KBM-7 (cell line): ENCODE measurements around the gene GNMT.
"Not testable (repeated sequence)": the region's sequence is repeated elsewhere in the genome, so short reads cannot be mapped to it uniquely, and the experiment has no call there.

Source experiments
- DNase-seq: peaks from one replicate; pipeline ENCODE4 v3.0.0-alpha.2; 2015
- in situ Hi-C: fragments of 300-500 bp; cut with MboI; formaldehyde crosslinking; loops from 2 replicates; pipeline ENCODE4 v1.14.3; 2020; ENCODE audit warnings: low sequenced_read_pairs, low pct_unique_long_range_greater_than_20kb, mixed read lengths

The GNMT gene

DNA sequence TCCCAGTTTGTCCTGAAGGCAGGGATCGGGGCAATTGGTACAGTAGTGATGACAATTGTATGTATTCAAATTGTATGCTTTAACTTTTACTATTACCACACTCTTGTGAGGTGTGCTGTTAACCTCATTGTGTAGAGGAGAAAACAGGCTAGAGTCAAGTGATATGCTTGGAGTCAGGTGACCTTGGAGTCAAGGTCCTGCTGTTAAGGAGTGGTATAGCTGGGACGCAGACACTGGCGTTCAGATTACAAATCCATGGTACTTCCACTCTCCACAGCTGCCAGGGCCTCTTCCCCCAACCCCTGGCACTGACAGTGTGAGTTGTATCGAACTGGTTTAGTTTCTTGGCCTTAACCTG, 20.8 kb upstream of the GNMT start:
- no peak for DNase-seq
- in situ Hi-C loops = no loop called here

DNA sequence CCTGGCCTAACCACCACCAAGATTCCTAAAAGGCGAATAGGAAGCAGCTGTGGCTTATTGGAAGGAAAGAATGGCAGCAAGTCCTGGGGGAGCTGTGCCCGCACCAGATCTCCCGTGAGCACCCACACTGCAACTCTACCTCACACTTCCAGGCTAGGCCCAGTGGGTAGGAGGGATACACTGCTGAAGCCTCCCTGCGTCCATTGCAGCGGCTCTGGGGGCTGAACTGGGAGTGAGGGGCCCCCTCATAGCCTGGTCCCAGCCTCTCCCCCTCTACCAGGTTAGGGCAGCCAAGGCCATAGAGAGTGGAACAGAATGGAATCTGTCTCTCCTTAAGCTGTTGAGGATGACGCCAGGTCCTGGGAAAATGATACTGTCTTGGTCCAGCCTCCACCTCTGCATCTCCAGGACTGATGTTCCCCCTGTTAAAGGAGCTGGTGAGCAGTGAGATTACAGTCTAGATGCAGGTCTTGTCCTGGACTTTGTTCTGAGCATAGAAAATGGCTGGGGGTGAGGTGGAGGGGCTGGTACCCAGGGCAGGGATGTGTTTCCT, 20.0 kb upstream of the GNMT start:
- in situ Hi-C loops = no loop called here
- DNase-seq = no peak

DNA sequence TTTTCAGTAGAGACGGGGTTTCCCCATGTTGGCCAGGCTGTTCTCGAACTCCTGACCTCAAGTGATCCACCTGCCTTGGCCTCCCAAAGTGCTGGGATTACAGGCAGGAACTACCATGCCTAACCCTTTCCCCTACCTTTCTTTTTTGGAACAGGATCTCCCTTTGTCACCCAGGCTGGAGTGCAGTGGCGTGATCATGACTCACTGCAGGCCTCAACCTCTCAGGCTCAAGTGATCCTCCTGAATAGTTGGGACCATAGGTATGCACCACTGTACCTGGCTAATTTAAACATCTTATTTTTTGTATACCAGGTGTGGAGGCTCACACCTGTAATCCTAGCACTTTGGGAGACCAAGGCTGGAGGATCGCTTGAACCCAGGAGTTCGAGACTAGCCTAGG, 19.2 kb upstream of the GNMT start:
- in situ Hi-C loops, DNase-seq: not testable (repeated sequence)

DNA sequence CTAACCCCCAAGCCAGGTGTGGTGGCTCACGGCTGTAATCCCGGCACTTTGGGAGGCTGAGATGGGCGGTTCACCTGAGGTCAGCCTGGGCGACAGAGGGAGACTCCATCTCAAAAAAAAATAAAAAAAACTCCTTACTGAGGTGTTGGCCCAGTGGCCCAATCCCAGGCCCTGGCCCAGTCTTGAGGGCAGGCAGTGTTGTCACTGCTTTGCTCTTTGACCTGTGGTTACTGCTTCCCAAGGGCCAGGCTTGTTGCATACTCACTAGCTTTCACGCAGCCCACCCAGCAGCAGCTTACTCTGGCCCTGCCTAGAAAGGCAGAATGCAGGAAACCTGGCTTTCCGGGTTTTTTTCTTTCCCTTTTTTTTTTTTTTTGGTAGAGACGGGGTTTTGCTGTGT, 18.1 kb upstream of the GNMT start:
- DNase-seq = no peak
- in situ Hi-C loops = no loop called here

DNA sequence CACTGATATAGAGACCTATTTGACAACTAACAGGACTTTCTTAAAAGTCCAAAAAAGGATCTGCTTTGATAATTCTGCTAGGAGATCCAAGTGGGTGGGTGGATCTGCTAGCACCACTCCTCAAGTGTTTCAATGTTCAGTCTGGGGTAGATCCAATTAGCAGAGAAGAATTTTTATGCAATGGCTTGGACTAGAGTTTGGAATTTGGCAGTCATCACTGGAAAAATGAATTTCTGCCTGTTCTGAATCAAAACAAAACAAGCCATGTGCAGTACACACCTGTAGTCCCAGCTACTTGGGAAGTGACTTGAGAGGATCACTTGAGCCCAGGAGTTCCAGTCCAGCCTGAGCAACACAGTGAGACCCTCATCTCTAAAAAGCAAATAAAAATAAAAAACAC, 12.6 kb upstream of the GNMT start:
- no peak for DNase-seq
- in situ Hi-C loops = no loop called here

DNA sequence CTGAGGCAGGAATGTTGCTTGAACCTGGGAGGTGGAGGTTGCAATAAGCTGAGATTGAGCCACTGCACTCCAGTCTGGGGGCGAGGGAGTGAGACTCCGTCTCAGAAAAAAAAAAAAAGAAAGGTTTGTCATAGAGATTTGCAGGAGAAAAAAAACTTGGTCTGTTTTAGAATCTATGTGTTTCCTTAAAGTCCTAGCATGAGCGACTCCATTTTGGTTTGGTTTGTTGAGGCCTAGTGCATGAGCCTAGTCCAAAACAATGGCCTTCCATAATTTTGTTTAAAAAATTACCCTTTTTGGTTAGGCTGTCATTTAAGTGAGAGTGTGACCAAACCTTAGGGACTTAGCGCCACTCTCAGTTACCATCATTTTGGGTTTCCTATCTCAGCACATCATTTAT, 8.2 kb upstream of the GNMT start:
- in situ Hi-C loops = no loop called here
- no peak for DNase-seq

DNA sequence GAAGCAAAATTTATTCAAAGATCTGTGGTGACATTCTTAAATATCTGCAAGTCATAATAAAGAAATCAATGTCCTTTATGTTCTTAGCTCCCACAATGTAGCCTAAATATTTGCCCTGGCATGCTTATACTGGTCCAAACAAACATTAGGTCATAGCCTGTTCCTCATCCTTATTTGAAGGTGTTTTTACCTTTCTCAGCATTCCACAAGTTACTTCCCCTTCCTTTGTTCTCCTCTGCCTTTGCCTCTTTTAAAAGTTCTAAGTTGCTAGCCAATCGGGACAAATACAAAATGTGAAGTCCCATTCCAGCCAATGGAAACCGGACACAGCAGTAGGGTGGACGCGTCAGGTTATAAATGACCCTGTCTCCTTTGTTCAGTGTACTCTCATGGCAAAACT, 6.1 kb upstream of the GNMT start:
- in situ Hi-C loops, DNase-seq: not testable (repeated sequence)

DNA sequence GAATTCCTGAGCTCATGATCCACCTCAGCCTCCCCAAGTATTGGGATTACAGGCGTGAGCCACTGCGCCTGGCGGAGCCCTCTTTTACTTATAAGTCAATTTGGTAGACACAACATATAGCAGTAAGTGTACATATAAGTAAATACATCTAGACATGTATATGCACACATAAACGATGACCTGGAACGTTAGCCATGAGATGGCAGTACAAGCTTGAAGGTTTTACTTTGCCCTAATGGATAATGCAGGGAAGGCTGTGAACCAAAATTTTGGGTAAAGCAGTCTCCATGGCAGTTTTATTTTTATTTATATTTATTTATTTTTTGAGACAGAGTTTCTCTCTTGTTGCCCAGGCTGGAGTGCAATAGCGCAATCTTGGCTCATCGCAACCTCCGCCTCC, 2.4 kb upstream of the GNMT start:
- in situ Hi-C loops = no loop called here
- DNase-seq = no peak

DNA sequence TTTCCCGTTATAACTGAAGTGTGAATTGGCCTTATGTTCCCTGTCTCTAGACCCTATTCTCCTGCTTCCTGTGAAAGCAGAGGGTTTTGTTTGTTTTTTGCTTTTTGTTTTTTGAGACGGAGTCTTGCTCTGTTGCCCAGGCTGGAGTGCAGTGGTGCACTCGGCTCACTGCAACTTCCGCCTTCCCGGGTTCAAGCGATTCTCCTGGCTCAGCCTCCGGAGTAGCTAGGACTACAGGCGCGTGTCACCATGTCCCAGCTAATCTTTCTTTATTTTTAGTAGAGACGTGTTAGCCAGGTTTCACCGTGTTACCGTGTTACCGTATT, 674 bp upstream of the GNMT start:
- no peak for DNase-seq
- in situ Hi-C loops = no loop called here

DNA sequence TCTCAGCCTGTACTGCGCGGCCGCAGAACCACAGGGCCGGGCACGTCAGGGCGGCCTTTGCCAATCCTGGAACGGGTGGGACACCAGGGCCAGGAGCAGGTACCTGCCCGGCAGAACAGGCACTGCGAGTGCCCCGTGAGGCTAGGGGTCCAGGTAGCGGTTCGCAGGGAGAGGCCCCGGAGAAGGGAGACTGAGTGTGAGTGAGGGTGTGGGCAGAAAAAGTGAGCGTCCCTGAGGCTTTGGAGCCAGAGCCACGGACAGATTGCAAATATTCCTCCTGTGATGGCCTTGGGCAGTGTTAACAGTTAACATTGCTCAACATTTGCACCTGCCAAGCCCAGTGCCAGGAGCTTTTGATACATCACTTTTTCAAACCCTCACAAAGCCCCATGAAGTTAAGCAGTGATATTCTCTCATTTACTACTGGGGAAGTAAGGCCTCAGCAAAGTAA, 491 bp downstream of the GNMT start:
- in situ Hi-C loops = no loop called here
- DNase-seq = no peak

DNA sequence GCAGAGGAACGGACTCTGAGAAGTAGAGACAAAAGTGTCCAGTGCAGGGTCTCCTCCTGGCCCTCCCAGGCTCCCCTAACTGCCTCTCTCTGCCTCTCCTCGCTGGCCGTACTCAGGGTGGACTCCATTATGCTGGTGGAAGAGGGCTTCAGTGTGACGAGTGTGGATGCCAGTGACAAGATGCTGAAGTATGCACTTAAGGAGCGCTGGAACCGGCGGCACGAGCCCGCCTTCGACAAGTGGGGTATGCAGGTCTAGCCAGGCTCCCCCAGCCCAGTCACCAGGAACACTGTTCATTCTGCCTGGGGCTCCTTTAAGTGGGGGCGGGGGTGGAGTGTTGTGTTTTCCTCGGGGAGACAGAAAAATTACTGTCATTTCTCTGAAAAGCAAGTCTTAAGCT, 1.5 kb downstream of the GNMT start:
- in situ Hi-C loops = no loop called here

DNA sequence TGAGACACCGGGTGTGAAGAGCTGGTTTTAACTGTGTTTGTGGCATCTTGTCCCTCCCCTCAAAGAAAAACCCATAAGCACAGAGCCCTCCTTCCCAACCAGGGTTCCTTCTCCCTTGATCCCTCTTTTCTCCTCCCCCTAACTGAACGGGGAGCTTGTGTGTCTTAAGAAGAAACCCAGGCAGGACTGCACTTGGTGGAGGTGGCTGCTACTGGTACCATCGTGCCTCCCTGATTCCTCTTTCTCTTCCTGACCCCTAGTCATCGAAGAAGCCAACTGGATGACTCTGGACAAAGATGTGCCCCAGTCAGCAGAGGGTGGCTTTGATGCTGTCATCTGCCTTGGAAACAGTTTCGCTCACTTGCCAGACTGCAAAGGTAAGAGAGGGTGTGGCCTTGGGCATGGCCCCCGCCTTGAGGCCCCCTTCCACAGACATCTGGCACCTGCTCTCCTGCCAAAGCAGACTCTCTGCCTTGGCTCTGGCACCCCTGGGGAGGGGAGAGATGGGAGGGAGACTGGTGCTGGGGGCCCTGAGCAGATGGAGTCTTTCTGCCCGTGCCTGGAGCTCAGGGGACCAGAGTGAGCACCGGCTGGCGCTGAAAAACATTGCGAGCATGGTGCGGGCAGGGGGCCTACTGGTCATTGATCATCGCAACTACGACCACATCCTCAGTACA, 2.1 kb downstream of the GNMT start:
- in situ Hi-C loops = no loop called here
- DNase-seq = no peak

More for the DNA sequence above, 1.5 kb downstream of the GNMT start:
- DNase-seq = no peak

DNA sequence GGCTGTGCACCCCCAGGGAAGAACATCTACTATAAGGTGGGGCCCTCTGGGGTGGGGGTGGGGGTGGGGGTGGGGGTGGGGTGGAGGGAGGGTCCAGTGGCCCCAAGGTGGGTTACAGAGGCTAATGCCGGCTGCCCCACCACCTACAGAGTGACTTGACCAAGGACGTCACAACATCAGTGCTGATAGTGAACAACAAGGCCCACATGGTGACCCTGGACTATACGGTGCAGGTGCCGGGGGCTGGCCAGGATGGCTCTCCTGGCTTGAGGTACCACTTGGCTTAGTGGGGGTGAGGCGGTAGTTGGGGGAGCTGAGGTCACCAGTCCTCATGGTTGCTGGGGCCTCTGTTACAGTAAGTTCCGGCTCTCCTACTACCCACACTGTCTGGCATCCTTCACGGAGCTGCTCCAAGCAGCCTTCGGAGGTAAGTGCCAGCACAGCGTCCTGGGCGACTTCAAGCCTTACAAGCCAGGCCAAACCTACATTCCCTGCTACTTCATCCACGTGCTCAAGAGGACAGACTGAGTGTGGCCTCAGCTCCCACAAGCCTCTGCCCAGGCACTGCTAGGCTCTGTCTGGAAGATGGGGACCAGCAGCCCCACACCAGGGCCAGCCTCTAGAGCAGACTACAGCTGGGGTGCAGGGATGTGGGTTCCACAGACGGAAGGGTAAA, 2.8 kb downstream of the GNMT start:
- in situ Hi-C loops = no loop called here
- DNase-seq = no peak

DNA sequence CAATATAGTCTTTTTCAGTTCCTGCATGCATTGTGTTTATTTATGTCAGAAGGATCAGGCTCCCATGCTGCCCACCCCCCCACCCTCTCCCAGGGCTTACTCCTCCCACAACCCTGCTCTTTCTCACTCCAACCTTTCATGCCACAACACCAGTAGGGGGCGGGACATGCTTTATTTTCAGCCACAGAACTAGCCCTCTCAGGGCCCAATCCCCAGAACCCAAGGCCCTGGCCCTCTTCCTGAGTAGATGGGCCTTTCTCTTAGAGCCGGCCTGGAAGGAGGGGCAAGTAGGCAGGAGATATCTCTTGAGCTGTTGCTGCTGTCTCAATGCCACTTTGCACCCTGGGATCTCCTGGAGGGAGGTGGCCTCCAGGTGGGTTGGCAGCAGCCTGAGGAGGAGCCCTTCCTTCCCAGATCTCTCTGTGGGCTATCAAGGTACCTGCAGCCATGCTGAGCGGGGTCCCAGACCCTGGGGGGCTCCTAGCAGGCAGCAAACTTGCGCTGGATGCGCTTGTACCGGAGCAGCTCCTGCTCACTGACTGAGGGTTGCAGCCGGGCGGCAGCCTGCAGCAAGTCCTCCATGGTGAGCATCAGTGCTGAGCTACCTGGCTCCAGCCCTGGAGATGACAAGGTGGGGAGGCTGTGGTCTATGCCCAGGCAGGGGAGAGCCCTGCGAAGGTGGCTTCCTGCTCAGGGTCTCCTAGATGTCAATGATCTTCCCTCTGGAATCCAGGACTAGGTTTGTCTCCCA, 3.5 kb downstream of the GNMT start:
- in situ Hi-C loops = no loop called here
- DNase-seq = peak; percentile 74

DNA sequence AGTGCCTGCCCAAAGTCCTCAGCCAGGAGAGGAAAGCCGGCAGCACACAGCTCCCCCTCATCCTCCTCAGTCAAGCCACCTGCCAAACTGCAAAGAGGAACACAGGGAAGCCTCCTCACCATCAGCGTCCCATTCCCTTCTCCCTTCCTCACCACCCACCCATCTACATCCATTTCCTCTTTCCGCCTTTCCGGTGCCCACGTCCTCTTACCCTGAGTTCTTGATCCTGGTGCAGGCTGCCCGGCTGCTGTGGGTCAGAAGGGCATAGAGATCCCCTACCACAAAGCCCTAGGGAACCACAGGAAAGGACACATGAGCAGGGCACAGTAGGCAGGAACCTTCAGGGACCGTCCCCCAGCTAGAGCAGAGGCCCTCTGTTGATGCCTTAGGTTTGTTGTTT, 6.0 kb downstream of the GNMT start:
- in situ Hi-C loops = no loop called here
- DNase-seq = no peak

DNA sequence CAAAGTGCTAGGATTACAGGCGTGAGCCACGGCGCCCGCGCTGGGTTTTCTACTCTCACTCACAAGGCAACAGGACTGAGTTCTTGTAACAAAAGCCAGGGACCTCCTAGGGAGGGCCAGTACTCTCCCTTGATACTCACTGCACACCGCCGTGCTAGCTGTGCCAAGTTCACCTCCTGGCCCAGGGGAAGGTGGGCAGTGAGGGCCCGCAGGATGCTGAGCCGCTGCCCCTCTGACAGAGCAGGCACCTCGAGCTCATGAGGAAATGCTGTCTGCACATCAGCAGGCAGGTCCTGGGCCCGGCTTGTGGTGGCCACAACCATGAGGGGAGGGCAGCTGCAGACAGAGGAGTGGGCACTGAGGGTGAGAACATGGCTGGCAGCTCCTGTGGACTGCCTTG, 6.7 kb downstream of the GNMT start:
- in situ Hi-C loops = no loop called here
- DNase-seq = no peak

DNA sequence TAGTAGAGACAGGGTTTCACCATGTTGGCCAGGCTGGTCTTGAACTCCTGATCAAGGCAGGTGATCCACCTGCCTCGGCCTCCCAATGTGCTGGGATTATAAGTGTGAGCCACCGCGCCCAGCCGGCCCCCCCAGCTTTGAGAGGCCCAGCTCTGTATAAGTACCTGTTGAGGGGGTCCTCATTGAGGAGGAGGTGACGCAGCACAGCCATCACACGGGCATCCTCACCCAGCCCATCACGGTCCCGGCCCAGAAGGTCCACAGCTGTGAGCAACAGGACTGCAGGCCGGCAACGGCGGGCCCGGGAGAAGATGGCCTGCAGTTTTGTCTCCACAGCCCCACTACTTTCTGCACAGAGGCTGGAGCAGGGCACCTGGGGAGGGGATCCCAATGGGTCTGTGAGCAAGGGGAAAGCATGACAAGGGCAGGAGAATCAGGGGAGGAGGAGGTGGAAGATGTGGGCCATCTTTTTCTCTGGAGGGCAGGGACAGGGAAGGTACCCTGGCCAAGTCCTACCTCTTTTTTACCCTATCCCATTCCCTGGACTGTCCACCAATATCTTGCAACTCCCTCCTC, 7.7 kb downstream of the GNMT start:
- in situ Hi-C loops = no loop called here

DNA sequence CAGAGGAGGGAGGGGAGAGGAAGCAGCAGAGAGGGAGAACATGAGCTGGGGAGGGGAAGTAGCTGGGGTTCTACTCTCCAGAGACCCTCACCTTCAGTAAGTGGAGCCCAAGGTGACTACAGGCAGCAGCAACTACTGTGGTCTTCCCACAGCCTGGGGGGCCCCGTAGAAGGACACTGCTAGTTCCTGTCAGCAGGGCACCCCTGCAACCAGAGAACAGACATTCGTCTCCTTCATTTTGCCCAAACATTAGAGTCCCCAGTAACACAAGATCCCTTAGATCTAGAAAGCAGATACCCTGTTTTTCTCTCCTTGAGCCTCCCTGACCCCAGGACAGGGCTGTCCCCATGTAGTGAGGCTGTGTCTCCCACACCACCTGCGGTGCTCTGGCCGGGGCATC, 8.2 kb downstream of the GNMT start:
- in situ Hi-C loops = no loop called here

More for the DNA sequence above, 7.7 kb downstream of the GNMT start:
- no peak for DNase-seq

DNA sequence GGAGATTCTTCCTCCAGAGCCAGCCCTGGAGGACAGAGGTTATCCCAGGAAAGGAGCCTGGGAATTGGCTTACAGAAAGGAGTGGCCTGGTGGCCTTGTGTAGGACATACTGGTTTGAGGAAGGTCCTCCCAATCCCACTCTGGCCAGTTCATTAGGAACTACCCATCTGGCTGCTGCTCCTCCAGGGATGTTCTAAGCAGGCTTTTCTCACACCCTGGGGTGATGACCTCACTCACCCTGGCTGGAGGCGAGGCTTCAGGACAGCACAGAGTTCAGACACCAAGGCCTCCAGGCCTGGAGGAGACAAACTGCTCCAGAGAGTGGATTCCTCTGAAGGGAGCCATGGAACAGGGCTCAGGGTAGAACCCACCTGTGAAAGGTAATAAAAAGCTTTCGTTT, 8.9 kb downstream of the GNMT start:
- in situ Hi-C loops = no loop called here
- no peak for DNase-seq

More for the DNA sequence above, 8.2 kb downstream of the GNMT start:
- no peak for DNase-seq

DNA sequence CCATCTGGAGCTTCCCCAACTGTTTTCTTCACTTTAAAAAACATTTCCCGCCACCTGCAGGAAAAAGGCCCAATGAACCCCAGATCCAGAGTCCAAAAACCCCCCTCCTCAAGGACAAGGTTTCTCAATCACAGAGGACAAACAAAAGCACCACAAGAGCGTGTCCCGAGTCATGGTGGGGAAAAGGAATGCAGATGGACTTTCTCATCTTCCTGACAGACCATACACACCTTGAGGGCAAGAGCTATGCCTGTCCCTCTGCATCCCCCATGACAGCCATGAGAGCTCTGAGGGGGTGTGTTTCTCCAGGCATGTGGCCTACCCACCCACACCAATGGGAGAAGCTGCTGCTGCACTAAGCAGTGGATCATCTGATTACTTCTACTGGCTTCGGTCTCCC, 9.4 kb downstream of the GNMT start:
- no peak for DNase-seq
- in situ Hi-C loops = no loop called here
